CD14-positive monocyte (primary cell): ENCODE measurements around the gene WDR5. TPM values are rescaled to one million over a fixed set of nuclear protein-coding genes. Genes with fewer than 3 reads are reported as not detected.

Source experiments
- DNase-seq, 3 donors: peaks; one replicate each; pipeline ENCODE4 v3.0.0-alpha.2; 2011 to 2022
- H2AFZ ChIP-seq: 2 replicates; pipeline ENCODE4 v1.6.0; 2012; ENCODE audit warnings: mild to moderate bottlenecking, low read depth, low read length, inconsistent platforms; ENCODE audit not compliant: insufficient read depth, poor library complexity, severe bottlenecking
- H3K27ac ChIP-seq, 2 donors: 1 replicate in 1 of 2; 2 replicates in 1 of 2; pipeline ENCODE4 v1.5.1; 2012 to 2013; ENCODE audit warnings: low read length in 2 of 2, control low read depth in 1 of 2, inconsistent platforms in 1 of 2, low read depth in 1 of 2, mild to moderate bottlenecking in 1 of 2
- H3K27me3 ChIP-seq, 2 donors: one replicate each; pipeline versions ENCODE4 v1.6.0 to v1.6.1; 2011 to 2013; ENCODE audit warnings: low read length in 2 of 2; ENCODE audit not compliant: control insufficient read depth in 2 of 2, insufficient read depth in 2 of 2
- H3K36me3 ChIP-seq, 2 donors: replicated peaks in 1 of 2; 1 replicate in 1 of 2; 2 replicates in 1 of 2; pipeline versions ENCODE4 v1.5.1 to v1.6.1; 2012 to 2013; ENCODE audit warnings: low read length in 2 of 2, control low read depth in 1 of 2, inconsistent platforms in 1 of 2, mild to moderate bottlenecking in 1 of 2; ENCODE audit not compliant: insufficient read depth in 2 of 2, control insufficient read depth in 1 of 2
- H3K4me1 ChIP-seq, 2 donors: 1 replicate in 1 of 2; 2 replicates in 1 of 2; pipeline versions ENCODE4 v1.5.1 to v1.6.1; 2012 to 2013; ENCODE audit warnings: low read length in 2 of 2, control low read depth in 1 of 2, inconsistent platforms in 1 of 2, mild to moderate bottlenecking in 1 of 2, moderate library complexity in 1 of 2; ENCODE audit not compliant: insufficient read depth in 2 of 2, control insufficient read depth in 1 of 2
- H3K4me2 ChIP-seq: replicated peaks from 2 replicates; pipeline ENCODE3; 2012; ENCODE audit warnings: low read length, moderate library complexity, mild to moderate bottlenecking; ENCODE audit not compliant: poor library complexity, severe bottlenecking; ENCODE audit errors: extremely low read depth
- H3K4me3 ChIP-seq, 3 experiments: fragments of 200-600 bp in 1 of 3; sonication (generic) in 1 of 3; replicated peaks in 1 of 3; 1 replicate in 2 of 3; 2 replicates in 1 of 3; pipeline ENCODE4 v1.5.1; 2011 to 2013; ENCODE audit warnings: low read length in 3 of 3, mild to moderate bottlenecking in 3 of 3, control low read depth in 2 of 3, low read depth in 2 of 3, inconsistent platforms in 1 of 3, moderate library complexity in 1 of 3
- H3K79me2 ChIP-seq: 2 replicates; pipeline ENCODE4 v1.6.0; 2012; ENCODE audit warnings: mild to moderate bottlenecking, control low read depth, inconsistent platforms, low read length, moderate library complexity; ENCODE audit not compliant: insufficient read depth
- H3K9ac ChIP-seq: 2 replicates; pipeline ENCODE4 v1.6.0; 2017; ENCODE audit warnings: low read length, mild to moderate bottlenecking; ENCODE audit not compliant: insufficient read depth, poor library complexity, severe bottlenecking
- H3K9me3 ChIP-seq, 2 donors: replicated peaks in 1 of 2; 1 replicate in 1 of 2; 2 replicates in 1 of 2; pipeline versions ENCODE4 v1.5.1 to v1.6.1; 2012 to 2013; ENCODE audit warnings: low read length in 2 of 2, control low read depth in 1 of 2; ENCODE audit not compliant: control insufficient read depth in 1 of 2, insufficient read depth in 1 of 2
- H4K20me1 ChIP-seq: 2 replicates; pipeline ENCODE4 v1.6.0; 2012; ENCODE audit warnings: mild to moderate bottlenecking, low read length, control low read depth, moderate library complexity; ENCODE audit not compliant: insufficient read depth
- H3K27ac Mint-ChIP-seq, 7 donors: one replicate each; pipeline ENCODE4 v1.8.0; 2020; ENCODE audit warnings: mild to moderate bottlenecking in 7 of 7, mixed read lengths in 7 of 7, moderate library complexity in 6 of 7, inconsistent platforms in 2 of 7
- H3K27me3 Mint-ChIP-seq, 3 donors: one replicate each; pipeline ENCODE4 v1.8.0; 2021 to 2022; ENCODE audit warnings: low read depth in 3 of 3, mild to moderate bottlenecking in 3 of 3, mixed read lengths in 3 of 3, moderate library complexity in 3 of 3, inconsistent platforms in 1 of 3
- H3K36me3 Mint-ChIP-seq, 2 donors: one replicate each; pipeline ENCODE4 v1.8.0; 2020; ENCODE audit warnings: mixed read lengths in 2 of 2, inconsistent platforms in 1 of 2, mild to moderate bottlenecking in 1 of 2
- H3K4me1 Mint-ChIP-seq: one replicate; pipeline ENCODE4 v1.8.0; 2020; ENCODE audit warnings: mild to moderate bottlenecking, mixed read lengths
- H3K4me3 Mint-ChIP-seq, 2 donors: one replicate each; pipeline ENCODE4 v1.8.0; 2020; ENCODE audit warnings: mild to moderate bottlenecking in 2 of 2, mixed read lengths in 2 of 2, moderate library complexity in 1 of 2
- H3K9me3 Mint-ChIP-seq, 7 donors: one replicate each; pipeline ENCODE4 v1.8.0; 2020 to 2022; ENCODE audit warnings: mixed read lengths in 7 of 7, mild to moderate bottlenecking in 6 of 7, moderate library complexity in 6 of 7, inconsistent platforms in 2 of 7
- WGBS: methylation state at CpG from one replicate; pipeline ENCODE4 v1.1.5; 2013; ENCODE audit warnings: missing lambda C conversion rate; ENCODE audit not compliant: insufficient coverage; 5-methylcytosine and 5-hydroxymethylcytosine counted together
- intact Hi-C, 2 donors: fragments of 100-400 bp; cut with micrococcal nuclease; formaldehyde crosslinking; loops; one replicate each; pipeline versions ENCODE4 v1.15.0 to v1.15.1; 2023
- polyA plus RNA-seq, 3 donors: library from polyadenylated mRNA; depleted of rRNA in 1 of 3; unstranded in 2 of 3; stranded (reverse) in 1 of 3; fragments of 300-500 nt in 2 of 3; fragments of >200 nt in 1 of 3; fragmentation: Illumina TruSeq in 2 of 3; gene quantifications; 1 replicate in 2 of 3; 2 replicates in 1 of 3; pipeline ENCODE4 v1.2.3, GENCODE V29; 2012 to 2021
- TF ChIP-seq, protein P1 (sequence below): fragments of 200-600 bp; IDR thresholded peaks from one replicate; pipeline ENCODE4 v1.8.0; 2022; ENCODE audit warnings: antibody characterized with exemption, mild to moderate bottlenecking

WDR5 gene
- polyA plus RNA-seq, 3 donors: 8.7 to 17.3 (median 10.2) TPM

DNA sequence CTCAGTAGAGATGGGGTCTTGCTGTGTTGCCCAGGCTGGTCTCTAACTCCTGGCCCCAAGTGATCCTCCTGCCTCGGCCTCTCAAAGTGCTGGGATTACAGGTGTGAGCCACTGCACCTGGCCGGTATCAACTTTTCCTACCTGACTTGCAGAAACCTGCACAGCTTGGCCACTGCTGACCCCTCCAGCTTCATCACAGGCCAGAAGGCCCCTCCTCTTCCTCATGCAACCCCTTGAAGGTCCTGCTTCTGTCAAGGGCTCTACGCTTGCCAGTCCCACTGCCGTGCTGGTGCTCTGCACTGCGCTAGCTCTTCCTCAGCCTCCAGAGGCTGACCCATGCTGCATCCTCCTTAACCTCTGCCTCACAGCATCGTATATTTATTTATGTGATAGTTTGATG, 61.0 kb downstream of the WDR5 start:
- Mint-ChIP-seq H3K27me3 (peaks cover 0 to 3% (median 0%) of the 10 kb centered on the region in 3 donors), H3K36me3 (peaks cover 0 to 3% of the 10 kb centered on the region in 2 donors), H3K27ac (no peak overlapping the region), H3K4me1 (peaks cover 38% of the 10 kb centered on the region), H3K4me3 (no peak overlapping the region), H3K9me3 (peaks cover 0 to 4% (median 1%) of the 10 kb centered on the region in 7 donors)
- Histone ChIP-seq H3K79me2 (no peaks in the 10 kb centered on the region), H3K36me3 (no peaks in the 10 kb centered on the region), H3K9me3 (no peaks in the 10 kb centered on the region), H3K4me3 (no peak overlapping the region), H3K4me2 (no peak overlapping the region), H2AFZ (no peak overlapping the region), H3K9ac (no peak overlapping the region), H4K20me1 (no peaks in the 10 kb centered on the region), H3K27ac (no peak overlapping the region), H3K4me1 (peaks cover 31 to 50% of the 10 kb centered on the region in 2 donors), H3K27me3 (no peaks in the 10 kb centered on the region)
- 100% methylated on average over 2 of the region's 6 CpGs for WGBS
- intact Hi-C loops: loop anchor here in 1 of 2 donors (10.0 kb wide), 1 partner anchor 108 kb away; no protein-coding TSS in a partner anchor
- no peak for DNase-seq
- TF ChIP-seq, protein P1, sequence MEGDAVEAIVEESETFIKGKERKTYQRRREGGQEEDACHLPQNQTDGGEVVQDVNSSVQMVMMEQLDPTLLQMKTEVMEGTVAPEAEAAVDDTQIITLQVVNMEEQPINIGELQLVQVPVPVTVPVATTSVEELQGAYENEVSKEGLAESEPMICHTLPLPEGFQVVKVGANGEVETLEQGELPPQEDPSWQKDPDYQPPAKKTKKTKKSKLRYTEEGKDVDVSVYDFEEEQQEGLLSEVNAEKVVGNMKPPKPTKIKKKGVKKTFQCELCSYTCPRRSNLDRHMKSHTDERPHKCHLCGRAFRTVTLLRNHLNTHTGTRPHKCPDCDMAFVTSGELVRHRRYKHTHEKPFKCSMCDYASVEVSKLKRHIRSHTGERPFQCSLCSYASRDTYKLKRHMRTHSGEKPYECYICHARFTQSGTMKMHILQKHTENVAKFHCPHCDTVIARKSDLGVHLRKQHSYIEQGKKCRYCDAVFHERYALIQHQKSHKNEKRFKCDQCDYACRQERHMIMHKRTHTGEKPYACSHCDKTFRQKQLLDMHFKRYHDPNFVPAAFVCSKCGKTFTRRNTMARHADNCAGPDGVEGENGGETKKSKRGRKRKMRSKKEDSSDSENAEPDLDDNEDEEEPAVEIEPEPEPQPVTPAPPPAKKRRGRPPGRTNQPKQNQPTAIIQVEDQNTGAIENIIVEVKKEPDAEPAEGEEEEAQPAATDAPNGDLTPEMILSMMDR: no peak

DNA sequence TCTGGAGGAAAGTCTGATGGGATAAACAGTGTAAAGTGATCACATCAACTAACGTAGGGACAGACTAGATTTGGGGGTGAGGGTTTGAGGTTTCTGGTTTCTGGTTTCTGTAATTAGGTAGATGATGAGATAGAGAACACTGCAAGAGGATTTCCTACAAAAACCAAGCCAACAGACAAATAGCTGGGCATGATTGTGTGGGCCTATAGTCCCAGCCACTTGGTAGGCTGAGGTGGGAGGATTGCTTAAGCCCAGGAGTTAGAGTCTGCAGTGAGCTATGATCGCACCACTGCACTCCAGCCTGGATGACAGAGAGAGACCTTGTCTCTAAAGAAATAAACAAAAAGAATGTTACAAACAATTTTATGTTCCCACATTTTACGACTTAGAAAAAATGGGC, 62.9 kb downstream of the WDR5 start:
- Mint-ChIP-seq H3K4me3 (no peak overlapping the region), H3K4me1 (peaks cover 29% of the 10 kb centered on the region), H3K36me3 (peaks cover 0 to 3% of the 10 kb centered on the region in 2 donors), H3K27ac (no peak overlapping the region), H3K9me3 (peaks cover 0 to 6% (median 3%) of the 10 kb centered on the region in 7 donors), H3K27me3 (peaks cover 0 to 3% (median 1%) of the 10 kb centered on the region in 3 donors)
- Histone ChIP-seq H3K27me3 (no peaks in the 10 kb centered on the region), H3K9ac (no peak overlapping the region), H3K36me3 (no peaks in the 10 kb centered on the region), H3K4me2 (no peak overlapping the region), H3K9me3 (no peaks in the 10 kb centered on the region), H4K20me1 (no peaks in the 10 kb centered on the region), H3K79me2 (no peaks in the 10 kb centered on the region), H2AFZ (no peak overlapping the region), H3K4me1 (peaks cover 22 to 37% of the 10 kb centered on the region in 2 donors), H3K4me3 (no peak overlapping the region), H3K27ac (no peak overlapping the region)
- no peak for DNase-seq
- intact Hi-C loops: loop anchor here in 1 of 2 donors (10.0 kb wide), 1 partner anchor 106 kb away; no protein-coding TSS in a partner anchor
- WGBS: 20% methylated on average over 1 of the region's 3 CpGs
- TF ChIP-seq, protein P1: no peak
